GM18520 (cell line): ENCODE measurements around the gene GADD45B.
A peak's percentile ranks its signal among the peaks of the same experiment; 100 is the strongest.
"Not testable (repeated sequence)": the region's sequence is repeated elsewhere in the genome, so short reads cannot be mapped to it uniquely, and the experiment has no call there.

Source experiments
- ATAC-seq: cut with Tn5 transposase; IDR thresholded peaks from one replicate; pipeline ENCODE4 v1.9.1; 2021; ENCODE audit not compliant: unreplicated experiment

Gene GADD45B

DNA sequence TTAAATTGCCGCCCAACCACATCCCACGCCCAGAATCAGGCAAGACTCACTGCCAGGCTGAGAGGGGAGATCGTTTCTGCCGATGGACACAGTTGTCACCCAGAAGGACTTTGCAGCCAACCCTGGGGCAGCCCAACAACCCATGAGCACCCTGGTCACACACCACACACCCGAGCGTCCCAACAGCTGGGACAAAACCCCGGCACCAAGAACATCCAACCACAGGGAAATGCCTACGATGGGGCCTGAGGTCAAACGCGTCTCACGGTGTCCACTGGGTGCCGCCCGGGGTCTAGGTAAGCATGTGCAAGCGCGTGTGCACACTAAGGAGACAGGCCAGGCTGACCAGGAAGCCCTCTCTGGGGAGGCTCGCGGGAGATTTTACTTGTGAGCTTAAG, 32.1 kb upstream of the GADD45B start:
- no peak for ATAC-seq

DNA sequence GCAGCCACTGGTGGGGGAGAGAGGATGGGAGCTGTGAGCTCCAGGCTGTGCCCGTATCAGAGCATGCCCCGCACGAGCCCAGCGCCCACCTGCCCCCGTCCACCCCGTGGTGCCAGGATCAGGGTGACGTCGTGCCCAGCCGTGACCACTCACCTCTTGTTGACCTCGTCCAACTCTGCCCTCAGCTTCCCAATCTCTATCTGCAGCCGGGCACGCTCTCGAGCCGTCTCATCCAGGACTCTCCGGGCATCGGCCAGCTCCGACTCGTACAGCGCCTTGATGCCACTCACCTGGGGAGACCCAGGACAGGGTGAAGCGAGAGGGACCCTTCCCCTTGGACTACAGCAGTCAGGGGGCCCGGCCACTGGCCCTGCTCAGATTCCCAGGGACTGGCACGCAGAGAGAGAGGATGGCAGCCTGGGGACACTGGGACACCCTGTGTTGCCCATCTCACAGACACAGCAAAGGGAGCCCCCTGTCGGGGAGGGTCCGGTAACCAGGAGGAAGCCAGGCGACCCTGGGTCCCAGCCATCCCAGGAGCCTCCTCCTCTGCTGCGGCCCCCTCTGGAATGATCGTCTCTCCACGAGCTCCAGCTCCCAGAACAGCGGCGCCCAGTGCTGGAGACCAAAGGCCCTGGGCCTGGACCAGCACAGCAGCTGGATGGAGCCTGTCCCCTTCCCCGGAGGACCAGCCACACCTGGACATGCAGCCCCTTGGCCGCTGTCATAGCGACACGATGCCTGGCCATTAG, 31.5 kb upstream of the GADD45B start:
- no peak for ATAC-seq

DNA sequence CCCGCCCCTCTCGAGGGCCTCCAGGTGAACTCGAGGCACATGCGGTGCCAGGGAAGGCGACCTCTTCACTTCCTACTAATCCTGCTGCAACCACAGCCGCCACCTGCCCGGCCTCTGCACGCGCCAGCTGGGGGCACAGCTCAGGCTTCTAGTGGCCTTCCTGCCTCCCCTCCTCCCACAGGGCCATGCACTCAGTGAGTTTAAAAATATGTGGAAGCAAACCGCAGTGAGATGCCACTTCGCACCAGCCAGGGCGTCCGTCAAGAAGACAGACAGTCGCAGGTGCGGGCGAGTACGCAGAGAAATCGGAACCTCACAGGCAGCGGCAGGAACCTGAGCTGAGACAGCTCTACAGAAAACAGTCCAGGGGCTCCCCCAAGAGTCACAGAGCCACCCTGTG, 29.5 kb upstream of the GADD45B start:
- ATAC-seq: no peak

DNA sequence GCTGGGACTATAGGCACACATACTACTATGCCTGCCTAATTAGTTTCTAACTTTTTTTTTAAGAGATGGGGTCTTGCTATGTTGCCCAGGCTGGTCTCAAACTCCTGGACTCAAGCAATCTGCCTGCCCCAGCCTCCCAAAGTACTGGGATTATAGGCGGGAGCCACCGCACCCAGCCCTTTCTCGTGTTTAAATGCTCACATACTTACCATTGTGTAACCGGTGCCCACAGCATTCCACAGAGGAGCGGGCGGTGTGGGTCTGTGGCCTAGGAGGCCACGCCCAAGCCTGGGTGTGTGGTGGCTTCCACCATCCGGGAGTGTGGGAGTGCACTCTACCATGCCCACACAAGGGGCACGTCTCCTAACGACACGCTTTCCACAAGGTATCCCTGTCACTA, 26.9 kb upstream of the GADD45B start:
- no peak for ATAC-seq

DNA sequence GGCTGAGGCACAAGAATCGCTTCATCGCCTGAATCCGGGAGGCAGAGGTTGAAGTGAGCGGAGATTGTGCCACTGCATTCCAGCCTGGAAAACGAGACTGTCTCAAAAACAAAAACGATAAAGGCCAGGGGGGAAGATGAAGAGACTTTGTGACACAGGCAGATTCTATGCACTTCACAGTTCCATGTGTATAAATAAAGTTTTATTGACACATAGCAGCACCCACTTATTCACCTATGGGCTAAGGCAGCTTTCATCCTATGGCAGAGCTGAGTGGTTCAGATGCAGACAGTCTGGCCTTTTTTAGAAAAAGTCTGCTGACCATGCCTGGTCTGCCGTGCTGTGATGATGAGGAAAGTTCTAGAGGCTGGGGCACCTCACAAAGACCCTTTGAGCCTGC, 24.8 kb upstream of the GADD45B start:
- no peak for ATAC-seq

DNA sequence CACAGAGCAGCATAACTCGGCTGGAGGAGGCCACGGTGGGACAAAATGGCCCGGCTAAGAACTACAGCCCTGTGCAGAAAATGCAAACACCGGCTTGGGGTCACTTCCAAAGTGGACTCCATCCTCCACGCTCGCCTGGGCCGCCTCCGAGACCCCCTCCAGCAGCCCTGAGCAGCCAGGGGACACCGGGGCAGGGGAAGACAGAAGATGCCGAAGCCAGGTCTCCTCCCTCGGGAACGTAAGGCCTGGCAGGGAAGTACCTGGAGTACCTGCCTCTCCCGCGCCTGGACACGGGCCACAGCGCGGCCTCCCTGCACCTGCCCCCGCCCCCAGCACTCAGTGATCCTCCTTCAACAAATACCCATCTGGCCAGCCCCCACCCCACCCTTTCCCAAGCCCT, 24.2 kb upstream of the GADD45B start:
- ATAC-seq: no peak

DNA sequence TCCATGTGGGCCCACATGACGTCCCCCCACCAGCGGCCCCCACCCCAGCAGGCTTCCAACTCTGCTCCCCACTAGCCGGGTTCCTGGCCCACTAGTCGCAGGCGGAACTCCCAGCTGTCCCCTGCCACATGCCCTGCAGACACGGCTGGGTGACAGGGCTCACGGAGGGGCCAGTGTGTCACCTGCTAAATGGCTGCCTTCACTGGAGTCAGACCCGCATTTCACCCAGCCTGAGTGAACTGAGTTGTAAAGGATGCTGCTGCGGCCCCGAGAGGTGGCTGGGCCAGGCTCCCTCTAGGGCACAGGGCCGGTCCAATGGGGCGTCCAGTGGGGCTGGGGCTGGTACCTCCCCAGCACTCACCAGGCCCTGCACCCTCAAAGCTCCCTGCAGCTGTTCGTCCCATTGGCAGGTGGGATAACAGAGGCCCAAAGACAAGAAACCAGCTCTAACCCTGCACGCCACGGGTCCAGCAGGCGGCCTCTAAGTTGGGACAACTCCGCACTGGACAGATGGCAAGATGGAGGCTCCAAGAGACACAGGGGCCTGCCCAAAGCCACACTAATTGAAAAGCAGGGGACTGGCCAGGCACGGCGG, 22.4 kb upstream of the GADD45B start:
- no peak for ATAC-seq

DNA sequence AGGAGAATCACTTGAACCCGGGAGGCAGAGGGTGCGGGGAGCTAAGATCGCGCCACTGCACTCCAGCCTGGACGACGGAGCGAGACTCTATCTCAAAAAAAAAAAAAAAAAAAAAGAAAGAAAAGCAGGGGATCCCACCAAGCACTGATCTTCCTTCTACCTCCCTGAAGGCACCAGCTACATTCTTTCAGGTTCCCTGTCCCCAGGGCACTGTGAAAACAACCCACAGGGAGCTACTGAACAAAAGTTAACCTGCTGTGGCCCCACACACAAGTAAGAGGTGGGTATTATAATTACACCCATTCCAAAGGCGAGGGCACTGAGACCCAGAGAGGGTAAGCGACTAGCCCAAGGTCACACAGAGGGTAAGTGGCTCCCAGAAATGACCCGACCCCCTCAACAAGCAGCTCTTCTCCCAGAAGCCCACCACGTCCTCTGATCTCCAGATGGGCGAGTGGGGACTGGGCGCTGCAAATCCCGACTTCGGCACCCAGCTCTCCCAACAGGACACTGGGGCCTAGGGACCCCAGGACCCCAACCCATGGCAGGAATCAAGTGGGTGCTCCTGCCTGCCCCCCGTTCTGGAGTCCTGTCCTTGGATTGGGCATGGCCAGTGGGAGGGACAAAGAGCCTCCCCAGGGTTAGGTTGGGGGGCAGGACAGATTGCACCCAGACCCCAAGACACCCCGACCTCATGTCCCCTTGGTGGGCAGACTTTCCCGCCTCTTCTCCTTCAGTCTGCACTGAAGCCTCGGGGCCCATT, 21.5 kb upstream of the GADD45B start:
- ATAC-seq: no peak

DNA sequence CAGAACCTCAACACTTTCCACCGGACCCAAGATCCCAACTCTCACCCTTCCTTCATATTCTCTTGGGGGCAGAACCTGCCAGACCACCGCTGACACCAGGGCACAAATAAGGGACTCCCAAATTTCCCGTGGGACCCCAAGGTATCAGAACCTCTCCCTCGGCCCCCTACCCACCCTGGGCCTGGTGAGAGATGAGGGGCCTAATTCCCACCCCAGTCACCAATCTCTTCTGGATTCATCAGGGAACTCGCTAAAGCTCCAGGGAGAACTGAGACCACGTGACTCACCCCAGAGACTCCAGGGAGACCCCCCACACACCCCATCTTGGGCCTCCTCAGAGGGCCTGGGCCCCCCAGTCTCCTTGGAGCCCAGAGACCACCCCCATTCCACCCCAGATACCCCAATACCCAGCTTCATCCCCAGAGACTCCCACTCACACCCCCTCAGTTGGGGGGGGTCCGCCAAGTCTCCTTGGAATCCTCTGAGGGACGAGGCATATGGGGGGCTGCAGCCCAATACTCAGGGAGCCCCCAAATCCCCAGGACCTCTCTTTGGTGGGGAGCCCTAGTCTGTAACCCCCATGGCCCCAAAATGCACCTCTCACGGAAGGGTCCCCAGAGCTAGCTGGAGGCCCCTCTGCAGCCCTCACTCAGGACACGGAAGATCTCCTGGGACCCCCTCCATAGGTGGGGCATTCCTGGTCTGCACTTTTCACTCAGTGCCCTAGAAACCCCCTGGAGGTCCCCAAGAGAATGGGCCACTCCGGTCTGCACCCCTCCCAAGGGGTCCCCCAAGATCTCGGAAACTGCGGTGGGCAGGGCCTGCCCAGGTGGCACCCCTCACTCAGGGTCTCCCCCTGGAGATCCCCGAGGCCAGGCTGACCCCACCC, 20.7 kb upstream of the GADD45B start:
- no peak for ATAC-seq

DNA sequence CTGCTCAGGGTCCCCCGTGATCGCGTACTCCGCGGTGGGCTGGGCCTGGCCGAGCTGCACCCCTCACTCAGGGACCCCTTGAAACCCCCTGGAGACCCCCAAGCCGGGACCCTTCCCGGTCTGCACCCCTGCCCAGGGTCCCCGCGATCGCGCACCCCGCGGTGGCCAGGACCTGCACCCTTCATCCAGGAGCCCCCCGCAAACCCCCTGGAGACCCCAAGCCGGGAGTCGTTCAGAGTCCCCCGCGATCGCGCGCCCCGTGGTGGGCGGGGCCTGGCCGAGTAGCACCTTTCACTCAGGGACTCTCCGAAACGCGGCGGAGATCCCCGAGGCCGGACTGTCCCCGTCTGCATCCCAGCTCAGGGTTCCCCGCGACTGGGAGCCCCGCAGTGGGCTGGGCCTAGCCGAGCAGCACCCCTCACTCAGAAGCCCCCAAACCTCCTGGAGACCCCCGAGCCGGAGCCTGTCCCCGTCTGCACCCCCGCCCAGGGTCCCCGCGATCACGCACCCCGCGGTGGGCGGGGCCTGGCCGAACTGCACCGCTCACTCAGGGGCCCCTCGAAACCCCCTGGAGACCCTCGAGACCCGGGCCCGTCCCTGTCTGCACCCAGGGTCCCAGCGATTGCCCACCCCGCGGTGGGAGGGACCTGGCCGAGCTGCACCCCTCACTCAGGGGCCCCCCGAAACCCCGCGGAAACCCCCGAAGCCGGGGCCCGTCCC, 19.9 kb upstream of the GADD45B start:
- ATAC-seq: peak; percentile 17

DNA sequence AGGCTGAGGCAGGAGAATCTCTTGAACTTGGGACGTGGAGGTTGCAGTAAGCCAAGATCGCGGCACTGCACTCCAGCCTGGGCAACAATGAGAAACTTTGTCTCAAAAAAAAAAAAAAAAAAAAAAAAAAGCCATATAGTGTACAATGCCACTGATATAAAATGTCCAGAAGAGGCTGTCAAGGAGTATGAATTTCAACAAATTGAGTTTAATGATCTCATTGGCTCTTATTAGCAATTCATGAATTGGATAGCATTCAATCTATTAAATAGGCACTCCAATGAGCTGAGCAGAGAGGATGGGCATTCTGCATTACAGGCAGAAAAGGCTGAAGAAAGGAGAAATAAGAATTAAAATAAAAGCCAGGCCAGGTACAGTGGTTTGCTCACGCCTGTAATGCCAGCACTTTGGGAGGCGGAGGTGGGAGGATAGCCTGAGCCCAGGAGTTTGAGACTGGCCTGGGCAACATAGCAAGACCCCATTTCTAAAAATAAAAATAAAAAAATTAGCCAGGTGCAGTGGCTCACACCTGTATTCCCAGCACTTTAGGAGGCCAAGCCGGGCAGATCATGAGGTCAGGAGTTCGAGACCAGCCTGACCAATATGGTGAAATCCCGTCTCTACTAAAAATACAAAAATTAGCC, 18.4 kb upstream of the GADD45B start:
- no peak for ATAC-seq

DNA sequence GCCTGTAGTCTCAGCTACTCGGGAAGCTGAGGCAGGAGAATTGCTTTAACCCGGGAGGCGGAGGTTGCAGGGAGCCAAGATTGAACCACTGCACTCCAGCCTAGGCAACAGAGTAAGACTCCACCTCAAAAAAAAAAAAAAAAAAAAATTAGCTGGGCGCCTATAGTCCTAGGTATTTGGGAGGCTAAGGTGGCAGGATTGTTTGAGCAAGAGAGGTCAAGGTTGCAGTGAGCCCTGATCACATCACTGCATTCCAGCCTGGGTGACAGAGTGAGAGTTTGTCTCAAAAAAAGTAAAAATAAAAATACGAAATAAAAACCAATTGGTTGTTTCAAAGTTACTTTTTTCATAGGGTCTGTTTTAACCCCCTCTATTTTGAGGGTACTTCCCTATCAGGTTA, 17.9 kb upstream of the GADD45B start:
- no peak for ATAC-seq

DNA sequence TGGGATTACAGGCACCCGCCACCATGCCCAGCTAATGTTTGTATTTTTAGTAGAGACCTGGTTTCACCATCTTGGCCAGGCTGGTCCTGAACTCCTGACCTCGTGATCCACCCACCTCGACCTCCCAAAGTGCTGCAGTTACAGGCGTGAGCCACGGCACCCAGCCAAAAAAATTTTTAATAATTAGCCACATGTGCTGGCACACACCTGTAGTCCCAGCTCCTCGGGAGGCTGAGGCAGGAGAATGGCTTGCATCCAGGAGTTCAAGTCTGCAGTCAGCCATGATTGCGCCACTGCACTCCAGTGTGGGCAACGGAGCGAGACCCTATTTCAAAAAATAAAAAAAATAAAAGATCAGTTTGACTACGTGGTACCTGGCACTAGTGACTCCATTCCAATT, 17.2 kb upstream of the GADD45B start:
- not testable (repeated sequence) for ATAC-seq

DNA sequence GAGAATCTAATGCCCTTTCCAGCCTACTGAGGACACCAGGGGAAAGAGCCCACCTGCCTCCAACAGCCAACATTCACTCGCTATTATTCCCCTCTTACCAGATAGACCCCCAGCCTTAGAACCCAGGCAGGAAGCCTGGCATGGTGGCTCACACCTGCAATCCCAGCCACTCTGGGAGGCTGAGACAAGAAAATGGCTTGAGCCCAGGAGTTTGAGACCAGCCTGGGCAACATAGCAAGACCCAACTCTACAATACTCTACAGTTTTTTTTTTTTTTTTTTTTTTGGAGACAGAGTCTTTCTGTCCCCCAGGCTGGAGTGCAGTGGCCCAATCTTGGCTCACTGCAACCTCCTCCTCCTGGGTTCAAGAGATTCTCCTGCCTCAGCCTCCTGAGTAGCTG, 15.7 kb upstream of the GADD45B start:
- no peak for ATAC-seq

DNA sequence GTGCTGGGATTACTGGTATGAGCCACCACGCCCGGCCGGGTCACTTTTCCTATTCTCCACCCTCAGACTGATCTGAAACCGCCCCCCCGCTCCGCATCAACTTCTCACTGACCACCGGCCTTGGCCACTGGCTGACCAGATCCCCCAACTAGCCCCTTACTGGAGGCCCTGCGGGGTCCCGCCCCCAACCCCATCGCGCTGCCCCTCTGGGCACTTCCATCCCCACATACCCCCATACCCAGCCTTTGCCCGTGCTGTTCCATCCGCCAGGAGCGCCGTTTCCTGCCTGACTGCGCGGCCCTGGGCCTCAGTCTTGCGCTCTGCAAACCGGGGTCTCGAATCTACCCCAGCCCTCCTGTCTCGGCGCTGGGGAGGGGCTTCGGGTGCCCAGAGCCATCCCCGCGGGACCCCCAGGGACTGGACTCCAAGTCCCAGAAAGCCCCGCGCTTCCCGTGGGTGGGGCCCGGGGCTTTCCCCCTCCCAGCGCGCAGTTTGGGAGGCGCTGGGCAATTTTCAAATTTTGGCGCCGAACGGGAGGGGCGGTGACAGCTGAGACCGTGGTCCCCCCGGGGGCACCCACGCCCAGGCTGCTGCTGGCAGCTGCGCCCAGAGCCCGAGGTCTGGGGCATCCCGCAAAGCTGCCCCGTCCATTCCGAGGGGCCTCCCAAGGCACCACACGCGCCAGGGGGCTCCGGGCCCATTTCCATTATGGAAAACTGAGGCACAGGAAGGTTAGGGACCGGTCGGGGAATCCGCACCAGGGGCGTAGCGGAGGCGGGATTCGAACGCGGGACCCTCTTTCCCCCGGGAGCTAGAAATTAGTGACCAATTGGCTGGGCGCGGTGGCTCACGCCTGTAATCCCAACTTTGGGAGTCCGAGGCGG, 13.9 kb upstream of the GADD45B start:
- no peak for ATAC-seq

DNA sequence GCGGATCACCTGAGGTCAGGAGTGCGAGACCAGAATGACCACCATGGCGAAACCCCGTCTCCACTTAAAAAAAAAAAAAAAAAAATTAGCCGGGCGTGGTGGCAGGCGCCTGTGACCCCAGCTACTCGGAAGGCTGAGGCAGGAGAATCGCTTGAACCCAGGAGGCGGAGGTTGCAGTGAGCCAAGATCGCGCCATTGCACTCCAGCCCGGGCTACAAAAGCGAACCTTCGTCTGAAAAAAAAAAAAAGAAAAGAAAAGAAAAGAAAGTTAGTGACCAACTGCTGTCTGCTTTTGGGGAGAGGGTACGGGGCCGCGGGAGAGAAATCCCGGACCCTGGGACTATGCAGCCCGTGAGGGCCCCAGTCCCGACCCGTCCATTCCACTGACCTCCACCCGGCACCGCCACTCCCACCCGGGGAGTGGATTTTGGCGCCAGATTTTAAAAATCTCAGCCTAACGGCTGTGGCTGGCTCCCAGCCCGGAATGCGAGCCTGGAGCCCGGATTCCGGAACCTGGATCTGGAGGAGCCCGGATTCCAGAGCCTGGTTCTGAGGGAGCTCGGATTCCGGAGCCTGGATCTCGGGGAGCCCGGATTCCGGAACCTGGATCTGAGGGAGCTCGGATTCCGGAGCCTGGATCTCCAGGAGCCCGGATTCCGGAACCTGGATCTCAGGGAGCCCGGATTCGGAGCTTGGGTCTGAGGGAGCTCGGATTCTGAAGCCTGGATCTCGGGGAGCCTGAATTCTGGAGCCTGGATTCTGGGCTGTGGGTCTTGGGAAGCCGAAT, 13.1 kb upstream of the GADD45B start:
- no peak for ATAC-seq

DNA sequence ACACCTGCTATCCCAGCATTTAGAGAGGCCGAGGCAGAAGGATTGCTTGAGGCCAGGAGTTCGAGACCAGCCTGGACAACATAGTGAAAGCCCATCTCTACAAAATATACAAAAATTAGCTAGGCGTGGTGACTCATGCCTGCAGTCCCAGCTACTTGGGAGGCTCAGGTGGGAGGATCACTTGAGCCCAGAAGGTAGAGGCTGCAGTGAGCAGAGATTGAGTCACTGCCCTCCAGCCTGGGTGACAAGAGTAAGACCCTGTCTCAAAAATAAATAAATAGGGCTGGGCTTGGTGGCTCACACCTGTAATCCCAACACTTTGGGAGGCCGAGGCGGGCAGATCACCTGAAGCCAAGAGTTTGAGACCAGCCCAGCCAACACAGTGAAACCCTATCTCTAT, 12.2 kb upstream of the GADD45B start:
- not testable (repeated sequence) for ATAC-seq

DNA sequence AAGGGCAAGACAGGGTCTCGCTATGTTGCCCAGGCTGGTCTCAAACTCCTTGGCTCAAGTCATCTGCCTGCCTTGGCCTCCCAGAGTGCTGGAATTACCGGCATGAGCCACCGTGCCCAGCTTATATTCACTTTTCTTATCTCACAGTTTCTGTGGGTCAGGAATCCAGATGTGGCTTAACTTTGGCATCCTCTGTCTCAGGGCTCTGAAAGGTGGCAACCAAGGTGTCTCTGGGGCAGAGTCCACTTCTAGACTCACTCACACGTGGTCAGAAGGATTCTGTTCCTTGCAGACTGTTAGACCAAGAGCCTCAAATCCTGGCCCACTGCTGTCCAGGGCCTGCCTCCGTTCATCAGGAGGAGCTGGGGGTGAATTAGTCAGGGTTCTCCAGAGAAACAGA, 11.5 kb upstream of the GADD45B start:
- no peak for ATAC-seq
